CD4-positive, alpha-beta memory T cell (primary cell): ENCODE measurements around the gene MRGPRX1. TPM values are rescaled to one million over a fixed set of nuclear protein-coding genes. Genes with fewer than 3 reads are reported as not detected.

ENCODE experiments used
- CTCF ChIA-PET: fragments of 350-600 bp; sonication (Branson Sonifier 250); formaldehyde crosslinking; loops from one replicate; lab custom pipeline; 2021; ENCODE audit warnings: inconsistent platforms; ENCODE audit not compliant: partially characterized antibody; lab: Charles Lee
- POLR2A ChIA-PET: fragments of 350-600 bp; sonication (Branson Sonifier 250); formaldehyde crosslinking; loops from one replicate; lab custom pipeline; 2021; ENCODE audit not compliant: partially characterized antibody; lab: Charles Lee
- DNase-seq, 5 donors: peaks; one replicate each; pipeline versions ENCODE4 v3.0.0 to v3.0.0-alpha.2; 2020 to 2022; ENCODE audit warnings: mixed read lengths in 1 of 5
- H3K27ac ChIP-seq: one replicate; pipeline ENCODE4 v1.7.0; 2013; ENCODE audit warnings: low read depth, low read length
- H3K27me3 ChIP-seq: 2 replicates; pipeline ENCODE4 v1.7.0; 2013; ENCODE audit warnings: mild to moderate bottlenecking, low read length, moderate library complexity; ENCODE audit not compliant: insufficient read depth
- H3K36me3 ChIP-seq: 2 replicates; pipeline ENCODE4 v1.7.0; 2013; ENCODE audit warnings: mild to moderate bottlenecking, low read length, moderate library complexity; ENCODE audit not compliant: insufficient read depth
- H3K4me1 ChIP-seq: 2 replicates; pipeline ENCODE4 v1.7.0; 2013; ENCODE audit warnings: mild to moderate bottlenecking, low read length, moderate library complexity; ENCODE audit not compliant: insufficient read depth
- H3K4me3 ChIP-seq, 2 donors: one replicate each; pipeline ENCODE4 v1.7.0; 2013; ENCODE audit warnings: low read length in 2 of 2, mild to moderate bottlenecking in 1 of 2
- H3K9me3 ChIP-seq, 2 donors: one replicate each; pipeline ENCODE4 v1.7.0; 2013; ENCODE audit warnings: low read length in 2 of 2, control low read depth in 1 of 2; ENCODE audit not compliant: control insufficient read depth in 1 of 2
- H3K27ac Mint-ChIP-seq, 7 donors: one replicate each; pipeline ENCODE4 v1.8.0; 2020 to 2021; ENCODE audit warnings: mixed read lengths in 7 of 7, mild to moderate bottlenecking in 6 of 7, inconsistent platforms in 3 of 7, moderate library complexity in 3 of 7
- H3K27me3 Mint-ChIP-seq, 2 donors: one replicate each; pipeline ENCODE4 v1.8.0; 2020 to 2021; ENCODE audit warnings: mixed read lengths in 2 of 2
- H3K36me3 Mint-ChIP-seq, 2 donors: one replicate each; pipeline ENCODE4 v1.8.0; 2020 to 2021; ENCODE audit warnings: mixed read lengths in 2 of 2, inconsistent platforms in 1 of 2, mild to moderate bottlenecking in 1 of 2
- H3K4me1 Mint-ChIP-seq, 4 donors: one replicate each; pipeline ENCODE4 v1.8.0; 2020 to 2021; ENCODE audit warnings: mixed read lengths in 4 of 4, mild to moderate bottlenecking in 1 of 4
- H3K4me3 Mint-ChIP-seq, 8 donors: one replicate each; pipeline ENCODE4 v1.8.0; 2020 to 2021; ENCODE audit warnings: mixed read lengths in 8 of 8, mild to moderate bottlenecking in 7 of 8, moderate library complexity in 6 of 8, inconsistent platforms in 3 of 8
- H3K9me3 Mint-ChIP-seq, 8 donors: one replicate each; pipeline ENCODE4 v1.8.0; 2020 to 2021; ENCODE audit warnings: mixed read lengths in 8 of 8, mild to moderate bottlenecking in 5 of 8, inconsistent platforms in 3 of 8, moderate library complexity in 1 of 8
- intact Hi-C: fragments of 100-400 bp; cut with micrococcal nuclease; formaldehyde crosslinking; loops from one replicate; pipeline ENCODE4 v1.15.1; 2023
- polyA plus RNA-seq, 2 donors: library from polyadenylated mRNA; unstranded; fragments of 300-500 nt; fragmentation: Illumina TruSeq; gene quantifications; one replicate each; pipeline ENCODE4 v1.2.3, GENCODE V29; 2021
- total RNA-seq, 2 experiments: library from RNA; stranded (reverse); gene quantifications; one replicate each; pipeline ENCODE4 v1.2.3, GENCODE V29; 2021

Gene MRGPRX1
- not detected for total RNA-seq
- polyA plus RNA-seq, result not detected

DNA sequence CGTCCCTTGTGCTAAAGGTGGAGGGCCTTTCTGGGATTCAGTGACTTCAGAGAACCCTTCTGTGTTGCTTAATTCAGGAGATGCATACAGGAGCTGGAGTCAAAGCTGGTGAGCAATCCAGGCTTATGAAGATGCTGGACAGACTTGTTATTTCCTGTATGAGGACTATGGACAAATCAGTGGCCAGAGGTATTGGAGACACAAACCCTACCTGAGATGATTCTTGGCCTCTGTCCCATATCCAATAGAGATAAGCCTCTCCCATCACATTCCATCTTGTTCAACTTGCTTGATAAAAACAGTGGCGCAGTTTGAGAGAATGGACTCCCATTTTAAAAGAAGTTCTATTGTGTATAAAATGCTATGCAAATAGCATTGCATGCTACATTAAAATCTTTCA lies at the start of gene MRGPRX1:
TSS of gene MRGPRX1 (minus strand) at position 101 of the 400 bp plus-strand sequence. CDS start 4,630 bp downstream, outside the sequence.
- Mint-ChIP-seq H3K27ac (no peak within 1 kb of the TSS), H3K27me3 (peaks cover 9 to 11% of the 10 kb centered on the region in 2 donors), H3K36me3 (no peaks in the 10 kb centered on the region), H3K4me3 (no peak within 1 kb of the TSS), H3K4me1 (no peaks in the 10 kb centered on the region), H3K9me3 (no peaks in the 10 kb centered on the region)
- H3K9me3 ChIP-seq, result no peaks in the 10 kb centered on the region
- H3K36me3 ChIP-seq, result no peaks in the 10 kb centered on the region
- no peaks in the 10 kb centered on the region for H3K27me3 ChIP-seq
- intact Hi-C loops, result no loop called here
- DNase-seq, result no peak
- ChIA-PET CTCF (no interaction called here), POLR2A (no interaction called here)
- H3K4me3 ChIP-seq, result no peak within 1 kb of the TSS
- H3K27ac ChIP-seq, result no peak within 1 kb of the TSS
- no peaks in the 10 kb centered on the region for H3K4me1 ChIP-seq

DNA sequence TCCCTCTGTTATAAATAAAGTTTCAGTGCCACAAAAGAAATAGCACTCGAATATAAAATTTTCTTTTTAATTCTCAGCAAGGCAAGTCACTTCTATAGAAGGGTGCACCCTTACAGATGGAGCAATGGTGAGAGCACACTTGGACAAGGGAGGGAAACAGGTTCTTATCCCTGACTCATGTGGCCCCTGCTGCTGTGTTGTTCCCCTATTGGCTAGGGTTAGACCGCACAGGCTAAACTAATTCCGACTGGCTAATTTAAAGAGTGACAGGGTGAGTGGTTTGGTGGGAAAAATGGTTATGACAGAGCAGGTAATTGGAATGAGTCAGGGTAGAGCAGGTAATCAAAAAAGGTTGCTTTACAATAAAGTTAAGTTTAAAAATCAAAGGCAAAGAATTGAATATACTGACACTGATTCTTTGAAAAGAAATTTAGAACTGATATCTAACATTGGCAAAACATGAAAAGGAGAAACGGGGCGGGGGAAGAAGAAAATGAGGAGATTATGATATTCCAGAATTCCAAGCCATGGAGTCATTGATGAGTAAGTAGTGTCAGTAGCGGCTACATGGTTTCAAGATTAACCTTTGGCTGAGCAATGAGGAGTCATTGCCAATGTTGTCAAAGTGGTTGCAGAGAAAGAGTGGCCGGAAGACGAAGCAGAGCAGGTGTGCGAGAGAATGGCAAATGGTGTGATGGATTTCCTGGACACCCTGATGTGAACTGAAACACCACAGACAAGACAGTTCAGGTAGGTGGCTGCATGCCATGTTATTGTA lies 48.4 kb upstream of the MRGPRX1 start:
- H3K36me3 Mint-ChIP-seq, result no peaks in the 10 kb centered on the region

DNA sequence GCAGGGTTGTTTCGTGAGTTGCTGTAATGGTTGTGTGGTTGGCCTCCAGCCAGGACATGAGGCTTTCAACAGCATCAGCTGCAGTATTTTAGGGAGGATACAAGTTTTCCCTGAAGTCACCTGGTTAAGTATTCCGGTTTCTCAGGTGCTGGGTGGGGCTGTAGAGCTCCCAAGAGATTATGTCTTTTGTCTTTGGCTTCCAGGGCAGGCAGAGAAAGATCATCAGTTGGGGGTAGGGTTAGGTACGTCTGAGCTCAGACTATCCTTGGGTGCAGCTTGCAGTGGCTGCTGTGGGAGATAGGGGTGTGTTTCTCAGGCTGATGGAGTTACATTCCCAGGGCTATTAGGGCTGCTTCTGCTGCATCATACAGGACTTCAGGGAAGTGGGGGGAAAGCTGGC lies 47.5 kb upstream of the MRGPRX1 start:
- Mint-ChIP-seq H3K4me1 (no peaks in the 10 kb centered on the region), H3K27ac (no peak overlapping the region), H3K9me3 (peaks cover 0 to 14% (median 7%) of the 10 kb centered on the region in 8 donors), H3K27me3 (peaks cover 5 to 10% of the 10 kb centered on the region in 2 donors), H3K36me3 (no peaks in the 10 kb centered on the region), H3K4me3 (no peak overlapping the region)
- POLR2A ChIA-PET, result no interaction called here
- intact Hi-C loops, result no loop called here
- H3K4me3 ChIP-seq, result no peak overlapping the region
- CTCF ChIA-PET, result no interaction called here
- no peaks in the 10 kb centered on the region for H3K36me3 ChIP-seq
- DNase-seq, result no peak
- no peaks in the 10 kb centered on the region for H3K9me3 ChIP-seq
- no peaks in the 10 kb centered on the region for H3K4me1 ChIP-seq
- H3K27me3 ChIP-seq, result no peaks in the 10 kb centered on the region
- no peak overlapping the region for H3K27ac ChIP-seq

More for the DNA sequence above, 48.4 kb upstream of the MRGPRX1 start:
- Mint-ChIP-seq H3K27me3 (peaks cover 5 to 6% of the 10 kb centered on the region in 2 donors), H3K4me1 (no peaks in the 10 kb centered on the region), H3K4me3 (no peak overlapping the region), H3K27ac (no peak overlapping the region), H3K9me3 (peaks cover 0 to 10% (median 2%) of the 10 kb centered on the region in 8 donors)
- Histone ChIP-seq H3K27me3 (no peaks in the 10 kb centered on the region), H3K4me3 (no peak overlapping the region), H3K36me3 (no peaks in the 10 kb centered on the region), H3K4me1 (no peaks in the 10 kb centered on the region), H3K9me3 (no peaks in the 10 kb centered on the region), H3K27ac (no peak overlapping the region)
- POLR2A ChIA-PET, result no interaction called here
- no peak for DNase-seq
- CTCF ChIA-PET, result no interaction called here
- intact Hi-C loops, result no loop called here

DNA sequence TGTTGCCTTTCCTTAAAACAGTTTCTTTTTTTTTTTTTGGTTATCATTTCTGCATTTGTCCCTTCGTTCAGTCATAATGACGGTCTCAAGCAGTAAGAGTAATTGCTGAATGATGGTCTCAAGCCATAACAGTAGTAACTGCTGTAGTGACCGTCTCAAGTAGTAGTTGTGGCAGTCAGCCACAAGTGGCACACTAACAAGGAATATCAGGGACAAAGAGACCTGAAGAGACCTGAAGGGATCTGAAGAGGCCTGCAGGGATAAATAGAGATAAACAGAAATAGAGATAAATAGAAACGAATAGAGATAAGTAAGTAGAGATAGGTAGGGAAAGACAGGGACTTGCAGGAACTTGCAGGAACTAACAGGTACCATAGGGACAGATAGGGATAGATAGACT lies 42.7 kb upstream of the MRGPRX1 start:
- intact Hi-C loops, result no loop called here
- Mint-ChIP-seq H3K9me3 (peaks cover 0 to 21% (median 2%) of the 10 kb centered on the region in 8 donors), H3K27me3 (peaks cover 5 to 8% of the 10 kb centered on the region in 2 donors), H3K27ac (no peak overlapping the region), H3K36me3 (no peaks in the 10 kb centered on the region), H3K4me1 (no peaks in the 10 kb centered on the region), H3K4me3 (no peak overlapping the region)
- no peak overlapping the region for H3K27ac ChIP-seq
- no peaks in the 10 kb centered on the region for H3K36me3 ChIP-seq
- H3K4me3 ChIP-seq, result no peak overlapping the region
- no peaks in the 10 kb centered on the region for H3K4me1 ChIP-seq
- ChIA-PET CTCF (no interaction called here), POLR2A (no interaction called here)
- H3K9me3 ChIP-seq, result no peaks in the 10 kb centered on the region
- H3K27me3 ChIP-seq, result no peaks in the 10 kb centered on the region
- DNase-seq, result no peak

DNA sequence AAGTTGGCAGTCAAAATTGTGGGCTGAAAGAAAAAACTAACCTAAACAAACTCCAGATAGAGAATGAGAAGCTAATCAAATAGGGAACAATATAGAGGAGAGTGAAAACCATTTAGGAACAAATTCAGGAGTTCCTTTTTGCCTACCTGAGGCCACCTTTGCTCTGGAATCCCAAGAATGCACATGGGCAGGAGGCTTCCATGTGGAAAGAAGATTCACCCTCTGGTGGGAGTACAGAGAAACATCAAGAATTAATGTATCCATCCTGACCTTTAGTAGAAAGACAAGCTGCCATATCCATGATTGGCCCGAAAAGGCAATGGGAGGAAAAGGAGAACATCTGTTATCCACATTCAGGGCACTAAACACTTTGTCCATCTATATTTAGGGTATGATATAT lies 35.0 kb upstream of the MRGPRX1 start:
- Mint-ChIP-seq H3K4me3 (no peak overlapping the region), H3K9me3 (peaks cover 0 to 7% (median under 1%) of the 10 kb centered on the region in 8 donors), H3K36me3 (no peaks in the 10 kb centered on the region), H3K27ac (no peak overlapping the region), H3K27me3 (peaks cover 0 to 9% of the 10 kb centered on the region in 2 donors), H3K4me1 (no peaks in the 10 kb centered on the region)
- no peak overlapping the region for H3K4me3 ChIP-seq
- intact Hi-C loops, result no loop called here
- H3K27me3 ChIP-seq, result no peaks in the 10 kb centered on the region
- no peaks in the 10 kb centered on the region for H3K9me3 ChIP-seq
- no peaks in the 10 kb centered on the region for H3K36me3 ChIP-seq
- no peaks in the 10 kb centered on the region for H3K4me1 ChIP-seq
- H3K27ac ChIP-seq, result no peak overlapping the region
- ChIA-PET POLR2A (no interaction called here), CTCF (no interaction called here)
- no peak for DNase-seq

DNA sequence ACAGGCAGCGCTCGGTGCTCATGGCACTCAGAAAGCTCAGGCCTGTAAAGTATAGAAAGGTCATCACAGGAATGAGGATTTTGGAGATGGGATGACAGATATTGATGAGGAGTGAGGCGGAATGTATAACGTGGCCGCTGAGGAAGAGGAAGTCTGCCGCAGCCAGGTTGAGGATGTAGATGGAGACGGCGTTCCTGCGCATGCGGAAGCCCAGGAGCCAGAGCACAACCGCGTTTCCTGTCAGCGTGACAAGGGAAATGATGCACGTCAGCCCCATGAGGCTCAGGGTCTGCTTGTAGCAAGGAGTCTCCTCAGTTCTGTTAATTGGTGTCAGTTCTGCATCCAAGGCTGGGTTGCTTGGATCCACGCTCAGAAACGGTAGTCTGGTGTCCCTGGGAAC lies 33.1 kb upstream of the MRGPRX1 start:
- peaks cover 0 to 6% (median 0%) of the 10 kb centered on the region in 8 donors for H3K9me3 Mint-ChIP-seq
- CTCF ChIA-PET, result no interaction called here
- no peaks in the 10 kb centered on the region for H3K36me3 Mint-ChIP-seq

DNA sequence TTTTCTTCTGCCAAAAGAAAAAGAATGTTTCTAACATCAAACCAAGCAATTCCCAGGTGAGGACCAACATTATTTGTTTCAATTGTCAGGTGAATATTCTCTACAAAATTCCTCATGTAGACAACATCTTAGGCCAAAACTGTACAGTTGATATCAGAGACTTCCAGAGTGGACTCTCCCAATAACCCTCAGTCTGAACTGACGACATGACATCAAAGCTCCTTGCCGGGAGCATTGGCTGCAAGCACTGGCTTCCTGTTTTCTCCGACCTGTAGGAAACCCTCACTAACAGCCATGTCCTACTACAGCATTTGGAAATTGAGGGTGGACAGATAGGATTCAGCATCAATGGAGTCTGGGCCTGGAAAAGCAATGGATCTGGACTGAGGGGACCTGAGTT lies 30.5 kb upstream of the MRGPRX1 start:
- DNase-seq, result no peak
- ChIA-PET CTCF (no interaction called here), POLR2A (no interaction called here)
- H3K36me3 ChIP-seq, result no peaks in the 10 kb centered on the region
- intact Hi-C loops, result no loop called here
- no peaks in the 10 kb centered on the region for H3K4me1 ChIP-seq
- Mint-ChIP-seq H3K27ac (no peak overlapping the region), H3K4me3 (no peak overlapping the region), H3K36me3 (no peaks in the 10 kb centered on the region), H3K27me3 (peaks cover 2 to 9% of the 10 kb centered on the region in 2 donors), H3K9me3 (peaks cover 0 to 6% (median 0%) of the 10 kb centered on the region in 8 donors), H3K4me1 (no peaks in the 10 kb centered on the region)
- no peaks in the 10 kb centered on the region for H3K9me3 ChIP-seq
- H3K27ac ChIP-seq, result no peak overlapping the region
- no peaks in the 10 kb centered on the region for H3K27me3 ChIP-seq
- H3K4me3 ChIP-seq, result no peak overlapping the region

More for the DNA sequence above, 33.1 kb upstream of the MRGPRX1 start:
- H3K4me3 ChIP-seq, result no peak overlapping the region
- H3K4me3 Mint-ChIP-seq, result no peak overlapping the region
- H3K9me3 ChIP-seq, result no peaks in the 10 kb centered on the region
- DNase-seq, result no peak
- H3K27ac ChIP-seq, result no peak overlapping the region
- intact Hi-C loops, result no loop called here
- H3K27me3 ChIP-seq, result no peaks in the 10 kb centered on the region
- H3K27ac Mint-ChIP-seq, result no peak overlapping the region
- no peaks in the 10 kb centered on the region for H3K4me1 Mint-ChIP-seq
- peaks cover 0 to 9% of the 10 kb centered on the region in 2 donors for H3K27me3 Mint-ChIP-seq
- H3K36me3 ChIP-seq, result no peaks in the 10 kb centered on the region
- H3K4me1 ChIP-seq, result no peaks in the 10 kb centered on the region
- POLR2A ChIA-PET, result no interaction called here
